Kidney epithelial cell (primary cell): Measurements from ENCODE around the gene IMMP2L. TPM values are rescaled to one million over a fixed set of nuclear protein-coding genes. Genes with fewer than 3 reads are reported as not detected.
"Not testable (repeated sequence)": the region's sequence is repeated elsewhere in the genome, so short reads cannot be mapped to it uniquely, and the experiment has no call there.

Experiments used
- DNase-seq: peaks from one replicate; pipeline ENCODE4 v3.0.0-alpha.2; 2010; ENCODE audit warnings: low read depth
- H3K27me3 ChIP-seq: 2 replicates; pipeline ENCODE4 v1.6.0; 2011; ENCODE audit warnings: low read length; ENCODE audit not compliant: control insufficient read depth, insufficient read depth
- H3K36me3 ChIP-seq: 2 replicates; pipeline ENCODE4 v1.5.1; 2011; ENCODE audit warnings: low read length; ENCODE audit not compliant: control insufficient read depth, insufficient read depth
- H3K4me3 ChIP-seq: 2 replicates; pipeline ENCODE4 v1.5.1; 2011; ENCODE audit warnings: low read depth, mild to moderate bottlenecking, control low read depth, low read length
- CTCF ChIP-seq: IDR thresholded peaks from 2 replicates; pipeline ENCODE4 v1.5.1; 2011; ENCODE audit warnings: mild to moderate bottlenecking, moderate library complexity, low read length, control low read depth, inconsistent platforms; ENCODE audit not compliant: insufficient read depth, poor library complexity, severe bottlenecking
- total RNA-seq: library from RNA; depleted of rRNA; stranded (reverse); fragments of >200 nt; gene quantifications from 2 replicates; pipeline ENCODE4 v1.2.3, GENCODE V29; 2015

Gene IMMP2L
- total RNA-seq, 1 donor from 2014 or later, result 30.8 TPM

GRCh38 chr7:110677405-110677804 lies 884.9 kb downstream of the IMMP2L start:
- TF ChIP-seq CTCF, result no peak
- Histone ChIP-seq H3K36me3 (no peaks in the 10 kb centered on the region), H3K4me3 (no peak overlapping the region), H3K27me3 (no peaks in the 10 kb centered on the region)
- no peak for DNase-seq

- TF ChIP-seq CTCF, result no peak
- no peak for DNase-seq
- Histone ChIP-seq H3K27me3 (no peaks in the 10 kb centered on the region), H3K4me3 (no peak overlapping the region), H3K36me3 (no peaks in the 10 kb centered on the region)
Measured at GRCh38 chr7:110676785-110677184, 885.5 kb downstream of the IMMP2L start.

GRCh38 chr7:110675383-110676103 lies 886.7 kb downstream of the IMMP2L start:
- no peak overlapping the region for H3K4me3 ChIP-seq
- TF ChIP-seq CTCF, result no peak

GRCh38 chr7:110673148-110673547 lies 889.1 kb downstream of the IMMP2L start:
- no peak for TF ChIP-seq CTCF
- H3K4me3 ChIP-seq, result no peak overlapping the region
- H3K36me3 ChIP-seq, result no peaks in the 10 kb centered on the region
- H3K27me3 ChIP-seq, result no peaks in the 10 kb centered on the region
- DNase-seq, result no peak

More at GRCh38 chr7:110675383-110676103, 886.7 kb downstream of the IMMP2L start:
- no peaks in the 10 kb centered on the region for H3K27me3 ChIP-seq
- no peak for DNase-seq
- no peaks in the 10 kb centered on the region for H3K36me3 ChIP-seq

GRCh38 chr7:110669410-110669809 lies 892.9 kb downstream of the IMMP2L start:
- DNase-seq, result no peak
- no peak overlapping the region for H3K4me3 ChIP-seq
- no peaks in the 10 kb centered on the region for H3K36me3 ChIP-seq
- no peak for TF ChIP-seq CTCF
- H3K27me3 ChIP-seq, result no peaks in the 10 kb centered on the region

GRCh38 chr7:110664803-110665202 lies 897.5 kb downstream of the IMMP2L start:
- Histone ChIP-seq H3K4me3 (no peak overlapping the region), H3K36me3 (no peaks in the 10 kb centered on the region), H3K27me3 (no peaks in the 10 kb centered on the region)
- no peak for TF ChIP-seq CTCF
- no peak for DNase-seq

GRCh38 chr7:110660637-110661036 lies 901.7 kb downstream of the IMMP2L start:
- DNase-seq, H3K4me3 ChIP-seq, H3K27me3 ChIP-seq, H3K36me3 ChIP-seq: not testable (repeated sequence)
